GM12878 (cell line): Measurements from ENCODE around the gene SHANK3. TPM values are rescaled to one million over a fixed set of nuclear protein-coding genes. Genes with fewer than 3 reads are reported as not detected.

ENCODE experiments used
- ATAC-seq: fragments of 200-7000 bp; cut with Tn5 transposase; 3 replicates; pipeline ENCODE4 v1.9.1; 2020; ENCODE audit warnings: mild to moderate bottlenecking, moderate library complexity
- BruUV-seq: library from RNA; stranded (reverse); fragments of 400-500 nt; replicated peaks from 2 replicates; lab custom pipeline; 2021; lab: Mats Ljungman, UMichigan
- CTCF ChIA-PET: fragments of 300-600 bp; sonication (Branson Sonifier 250); formaldehyde crosslinking; extraction: SDS; loops from one replicate; lab custom pipeline; 2021; ENCODE audit warnings: inconsistent platforms; lab: Yijun Ruan, JAX
- POLR2A ChIA-PET: fragments of 350-600 bp; formaldehyde crosslinking; extraction: SDS; loops from one replicate; lab custom pipeline; 2021; ENCODE audit warnings: inconsistent platforms; lab: Charles Lee
- RAD21 ChIA-PET: fragments of 300-600 bp; sonication (Branson Sonifier 250); formaldehyde crosslinking; loops from one replicate; lab custom pipeline; 2023; ENCODE audit warnings: antibody characterized with exemption; ENCODE audit not compliant: unreplicated experiment; lab: Charles Lee
- SMC1A ChIA-PET: fragments of 300-600 bp; sonication (Branson Sonifier 250); formaldehyde crosslinking; loops from one replicate; lab custom pipeline; 2023; ENCODE audit not compliant: unreplicated experiment, uncharacterized antibody; lab: Charles Lee
- DNase-seq: peaks from one replicate; pipeline ENCODE4 v3.0.0-alpha.2; 2011; ENCODE audit warnings: low read depth, low spot score
- FAIRE-seq: peaks from 3 replicates; lab custom pipeline; 2011; peaks lifted over from hg19 to GRCh38; lab: Jason Lieb, UNC
- H2AFZ ChIP-seq: 2 replicates; pipeline ENCODE4 v1.6.0; 2011; ENCODE audit warnings: low read depth, low read length, control low read depth; ENCODE audit not compliant: control insufficient read depth
- H3K27ac ChIP-seq: 2 replicates; pipeline ENCODE4 v1.5.1; 2011; ENCODE audit warnings: control low read depth; ENCODE audit not compliant: control insufficient read depth, insufficient read depth
- H3K27me3 ChIP-seq, 2 experiments: replicated peaks in 1 of 2; 2 replicates each; pipeline versions ENCODE4 v1.6.0 to v1.6.1; 2011; ENCODE audit warnings: low read length in 1 of 2; ENCODE audit not compliant: control insufficient read depth in 2 of 2, insufficient read depth in 2 of 2
- H3K36me3 ChIP-seq, 2 experiments: 2 replicates each; pipeline ENCODE4 v1.5.1; 2011; ENCODE audit warnings: low read length in 1 of 2; ENCODE audit not compliant: control insufficient read depth in 2 of 2, insufficient read depth in 2 of 2
- H3K4me1 ChIP-seq: 2 replicates; pipeline ENCODE4 v1.6.1; 2011; ENCODE audit warnings: mild to moderate bottlenecking, low read length, moderate library complexity, mixed read lengths; ENCODE audit not compliant: control insufficient read depth, insufficient read depth
- H3K4me2 ChIP-seq: 2 replicates; pipeline ENCODE4 v1.6.0; 2011; ENCODE audit warnings: control low read depth; ENCODE audit not compliant: control insufficient read depth, insufficient read depth
- H3K4me3 ChIP-seq: fragments of 200-600 bp; sonication (generic); 2 replicates; pipeline ENCODE4 v1.5.1; 2016
- H3K79me2 ChIP-seq: 2 replicates; pipeline ENCODE4 v1.6.0; 2011; ENCODE audit warnings: low read length; ENCODE audit not compliant: control insufficient read depth, insufficient read depth
- H3K9ac ChIP-seq: 2 replicates; pipeline ENCODE4 v1.8.0; 2011; ENCODE audit warnings: low read length, control low read depth, mixed read lengths; ENCODE audit not compliant: control insufficient read depth, insufficient read depth
- H3K9me3 ChIP-seq: replicated peaks from 3 replicates; pipeline ENCODE4 v1.5.1; 2011; ENCODE audit warnings: mild to moderate bottlenecking, low read length; ENCODE audit not compliant: control insufficient read depth, insufficient read depth
- H4K20me1 ChIP-seq: 2 replicates; pipeline ENCODE4 v1.6.0; 2011; ENCODE audit not compliant: control insufficient read depth, insufficient read depth
- BACH1 ChIP-seq: fragments of 450-650 bp; IDR thresholded peaks from 2 replicates; pipeline ENCODE4 v1.6.1; 2017; ENCODE audit warnings: mild to moderate bottlenecking, borderline replicate concordance
- CBFB ChIP-seq: IDR thresholded peaks from 2 replicates; pipeline ENCODE4 v1.6.1; 2016; ENCODE audit warnings: antibody characterized with exemption, low read depth
- GATAD2B ChIP-seq: fragments of 450-650 bp; conservative IDR thresholded peaks from 2 replicates; pipeline ENCODE4 v1.6.1; 2017; ENCODE audit warnings: low read depth, mild to moderate bottlenecking, moderate library complexity
- MTA2 ChIP-seq: fragments of 450-650 bp; IDR thresholded peaks from 2 replicates; pipeline ENCODE4 v1.6.1; 2016; ENCODE audit warnings: low read depth, mild to moderate bottlenecking, moderate library complexity
- PAX5 ChIP-seq: IDR thresholded peaks from 2 replicates; pipeline ENCODE4 v1.6.1; 2011; ENCODE audit warnings: low read depth, low read length, borderline replicate concordance
- RCOR1 ChIP-seq: conservative IDR thresholded peaks from 2 replicates; pipeline ENCODE4 v1.6.1; 2012; ENCODE audit warnings: low read depth, low read length, improper control_type of control experiment
- SIN3A ChIP-seq: IDR thresholded peaks from 2 replicates; pipeline ENCODE4 v1.6.1; 2012; ENCODE audit warnings: low read depth, low read length, improper control_type of control experiment
- SMC3 ChIP-seq: IDR thresholded peaks from 2 replicates; pipeline ENCODE4 v1.6.1; 2011; ENCODE audit warnings: low read length, improper control_type of control experiment, borderline replicate concordance
- ZNF24 ChIP-seq: fragments of 450-650 bp; IDR thresholded peaks from 2 replicates; pipeline ENCODE4 v1.6.1; 2017; ENCODE audit warnings: antibody characterized with exemption, mild to moderate bottlenecking
- ZSCAN29 ChIP-seq: fragments of 450-650 bp; IDR thresholded peaks from 2 replicates; pipeline ENCODE4 v1.6.1; 2017; ENCODE audit warnings: mild to moderate bottlenecking, moderate library complexity
- WGBS: methylation state at CpG from one replicate; pipeline ENCODE4 v1.1.6; 2016; ENCODE audit warnings: low lambda C conversion rate; ENCODE audit not compliant: insufficient replicate concordance, insufficient coverage; ENCODE audit errors: missing lambda C conversion rate; 5-methylcytosine and 5-hydroxymethylcytosine counted together
- in situ Hi-C: fragments of 300-500 bp; cut with MboI; formaldehyde crosslinking; loops from 9 replicates; pipeline ENCODE4 v1.14.3; 2018; ENCODE audit warnings: mixed read lengths
- intact Hi-C: fragments of 100-400 bp; cut with micrococcal nuclease; formaldehyde crosslinking; loops from one replicate; pipeline ENCODE4 v1.14.2; 2022; ENCODE audit not compliant: unreplicated experiment
- polyA plus RNA-seq, 11 experiments: library from polyadenylated mRNA; depleted of rRNA in 4 of 11; unstranded in 6 of 11; stranded (reverse) in 5 of 11; fragments of >200 nt; fragmentation: Nextera tagmentation in 4 of 11; fragmentation: Illumina TruSeq in 1 of 11; extraction: Ambion mirVana in 4 of 11; extraction: Trizol in 1 of 11; gene quantifications; 1 replicate in 1 of 11; 2 replicates in 10 of 11; pipeline versions ENCODE4 v1.2.1 to v1.2.3, GENCODE V29; 2011 to 2016; ENCODE audit warnings: inconsistent platforms in 2 of 11, missing spikeins in 2 of 11, low read depth in 1 of 11
- total RNA-seq, 4 experiments: library from RNA; depleted of rRNA in 3 of 4; stranded (reverse); fragments of >200 nt in 3 of 4; fragmentation: Illumina TruSeq in 1 of 4; extraction: Trizol in 1 of 4; gene quantifications; 2 replicates each; pipeline versions ENCODE4 v1.2.1 to v1.2.3, GENCODE V29; 2013 to 2021
- TF ChIP-seq, protein P1 (sequence below): IDR thresholded peaks from 2 replicates; pipeline ENCODE4 v1.6.1; 2012; ENCODE audit warnings: low read depth, low read length, improper control_type of control experiment
- TF ChIP-seq, protein P2 (sequence below): IDR thresholded peaks from 2 replicates; pipeline ENCODE4 v1.6.1; 2011; ENCODE audit warnings: mild to moderate bottlenecking, low read depth, low read length, moderate library complexity; ENCODE audit not compliant: insufficient replicate concordance
- TF ChIP-seq, protein P3 (sequence below), 3 experiments: IDR thresholded peaks in 2 of 3; conservative IDR thresholded peaks in 1 of 3; 2 replicates each; pipeline ENCODE4 v1.5.1; 2011; ENCODE audit warnings: low read depth in 3 of 3, low read length in 3 of 3, mild to moderate bottlenecking in 3 of 3, control low read depth in 2 of 3, moderate library complexity in 2 of 3, inconsistent platforms in 1 of 3, mixed read lengths in 1 of 3; ENCODE audit not compliant: control insufficient read depth in 2 of 3, insufficient read depth in 1 of 3; ENCODE audit errors: extremely low read depth in 1 of 3
- TF ChIP-seq, protein P4 (sequence below): fragments of 450-650 bp; formaldehyde crosslinking; IDR thresholded peaks from 2 replicates; pipeline ENCODE4 v1.4.0; 2022; ENCODE audit warnings: mild to moderate bottlenecking, moderate library complexity

SHANK3 gene
- total and polyA plus RNA-seq, 10 of the 15 experiments (the other 5 are each of a cell fraction or from before 2014, with no cell fraction given): under 0.01 to 0.10 (median 0.05) TPM; not detected in 6

DNA sequence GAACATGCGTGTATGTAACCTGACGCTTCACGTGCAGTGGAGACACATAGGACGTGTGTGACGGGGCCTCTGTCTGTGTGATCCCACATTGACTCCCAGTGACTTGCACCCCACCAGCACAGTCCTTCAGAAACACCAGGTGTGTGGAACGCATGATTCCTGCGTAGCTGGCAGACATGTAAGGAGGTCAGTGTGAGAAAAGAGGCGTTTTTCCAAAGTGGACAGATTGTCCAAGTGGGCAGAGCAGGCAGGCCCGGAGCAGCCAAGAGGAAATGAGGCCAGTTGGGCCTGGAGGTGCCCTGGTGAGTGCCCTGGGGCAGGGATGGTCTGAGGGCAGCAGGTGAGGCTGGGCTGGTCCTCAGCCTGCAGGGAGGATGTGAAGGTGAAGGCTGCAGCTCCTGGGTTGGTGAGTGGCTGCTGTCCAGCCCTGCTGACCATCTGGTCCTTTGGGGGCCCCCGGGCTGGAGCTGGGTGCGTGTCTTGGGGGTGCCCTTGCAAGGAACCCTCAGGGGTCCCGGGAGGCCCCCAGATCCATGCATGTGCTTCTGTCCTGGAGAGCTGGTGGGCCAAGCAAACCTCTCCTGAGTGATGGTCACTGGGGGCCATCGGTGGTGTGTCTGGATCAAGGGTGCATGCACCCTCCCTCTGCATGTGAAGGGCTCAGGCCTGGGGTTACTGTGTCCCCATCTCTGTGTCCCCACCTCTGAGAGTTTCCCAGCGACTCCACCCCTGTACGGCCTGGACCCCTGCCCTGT, 26.6 kb downstream of the SHANK3 start:
- intact Hi-C loops: no loop called here
- in situ Hi-C loops: no loop called here
- no peaks in the 10 kb centered on the region for H3K4me1 ChIP-seq
- ChIA-PET SMC1A (interaction anchor here (1.3 kb wide), 1 partner anchor 127 kb away, joined by 3 read pairs; no protein-coding TSS in a partner anchor), CTCF (interaction anchor here (0.9 to 1.6 kb wide), 5 partner anchors 66 to 458 kb away, joined by 3 to 5 read pairs (median 3); partner anchors contain the start of gene ARSA), POLR2A (no interaction called here), RAD21 (no interaction called here)
- no peaks in the 10 kb centered on the region for H3K79me2 ChIP-seq
- no peak overlapping the region for H3K9ac ChIP-seq
- no peaks in the 10 kb centered on the region for H3K36me3 ChIP-seq
- no peaks in the 10 kb centered on the region for H4K20me1 ChIP-seq
- no peak overlapping the region for H3K4me3 ChIP-seq
- no peak overlapping the region for H3K27ac ChIP-seq
- no peak for DNase-seq
- no peaks in the 10 kb centered on the region for H3K27me3 ChIP-seq
- BruUV-seq: no TSS peak
- 23% methylated on average over 15 of the region's 15 CpGs for WGBS
- no peak for ATAC-seq
- TF ChIP-seq GATAD2B (no peak), CBFB (no peak), MTA2 (no peak), BACH1 (no peak), SMC3 (no peak), PAX5 (no peak), SIN3A (no peak), ZNF24 (no peak), ZSCAN29 (no peak), RCOR1 (no peak)
- TF ChIP-seq, protein P1, sequence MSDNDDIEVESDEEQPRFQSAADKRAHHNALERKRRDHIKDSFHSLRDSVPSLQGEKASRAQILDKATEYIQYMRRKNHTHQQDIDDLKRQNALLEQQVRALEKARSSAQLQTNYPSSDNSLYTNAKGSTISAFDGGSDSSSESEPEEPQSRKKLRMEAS: no peak
- TF ChIP-seq, protein P2, sequence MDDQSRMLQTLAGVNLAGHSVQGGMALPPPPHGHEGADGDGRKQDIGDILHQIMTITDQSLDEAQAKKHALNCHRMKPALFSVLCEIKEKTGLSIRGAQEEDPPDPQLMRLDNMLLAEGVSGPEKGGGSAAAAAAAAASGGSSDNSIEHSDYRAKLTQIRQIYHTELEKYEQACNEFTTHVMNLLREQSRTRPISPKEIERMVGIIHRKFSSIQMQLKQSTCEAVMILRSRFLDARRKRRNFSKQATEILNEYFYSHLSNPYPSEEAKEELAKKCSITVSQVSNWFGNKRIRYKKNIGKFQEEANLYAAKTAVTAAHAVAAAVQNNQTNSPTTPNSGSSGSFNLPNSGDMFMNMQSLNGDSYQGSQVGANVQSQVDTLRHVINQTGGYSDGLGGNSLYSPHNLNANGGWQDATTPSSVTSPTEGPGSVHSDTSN: no peak
- TF ChIP-seq, protein P3, sequence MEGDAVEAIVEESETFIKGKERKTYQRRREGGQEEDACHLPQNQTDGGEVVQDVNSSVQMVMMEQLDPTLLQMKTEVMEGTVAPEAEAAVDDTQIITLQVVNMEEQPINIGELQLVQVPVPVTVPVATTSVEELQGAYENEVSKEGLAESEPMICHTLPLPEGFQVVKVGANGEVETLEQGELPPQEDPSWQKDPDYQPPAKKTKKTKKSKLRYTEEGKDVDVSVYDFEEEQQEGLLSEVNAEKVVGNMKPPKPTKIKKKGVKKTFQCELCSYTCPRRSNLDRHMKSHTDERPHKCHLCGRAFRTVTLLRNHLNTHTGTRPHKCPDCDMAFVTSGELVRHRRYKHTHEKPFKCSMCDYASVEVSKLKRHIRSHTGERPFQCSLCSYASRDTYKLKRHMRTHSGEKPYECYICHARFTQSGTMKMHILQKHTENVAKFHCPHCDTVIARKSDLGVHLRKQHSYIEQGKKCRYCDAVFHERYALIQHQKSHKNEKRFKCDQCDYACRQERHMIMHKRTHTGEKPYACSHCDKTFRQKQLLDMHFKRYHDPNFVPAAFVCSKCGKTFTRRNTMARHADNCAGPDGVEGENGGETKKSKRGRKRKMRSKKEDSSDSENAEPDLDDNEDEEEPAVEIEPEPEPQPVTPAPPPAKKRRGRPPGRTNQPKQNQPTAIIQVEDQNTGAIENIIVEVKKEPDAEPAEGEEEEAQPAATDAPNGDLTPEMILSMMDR (IDR thresholded peaks at IDR 0.05 in 2 of 3, conservative IDR thresholded peaks at IDR 0.05 in 1 of 3; ENCODE audit: control insufficient read depth in 2 of 3, extremely low read depth in 1 of 3, insufficient read depth in 1 of 3, low read depth in 3 of 3, low read length in 3 of 3): no peak
- TF ChIP-seq, protein P4, sequence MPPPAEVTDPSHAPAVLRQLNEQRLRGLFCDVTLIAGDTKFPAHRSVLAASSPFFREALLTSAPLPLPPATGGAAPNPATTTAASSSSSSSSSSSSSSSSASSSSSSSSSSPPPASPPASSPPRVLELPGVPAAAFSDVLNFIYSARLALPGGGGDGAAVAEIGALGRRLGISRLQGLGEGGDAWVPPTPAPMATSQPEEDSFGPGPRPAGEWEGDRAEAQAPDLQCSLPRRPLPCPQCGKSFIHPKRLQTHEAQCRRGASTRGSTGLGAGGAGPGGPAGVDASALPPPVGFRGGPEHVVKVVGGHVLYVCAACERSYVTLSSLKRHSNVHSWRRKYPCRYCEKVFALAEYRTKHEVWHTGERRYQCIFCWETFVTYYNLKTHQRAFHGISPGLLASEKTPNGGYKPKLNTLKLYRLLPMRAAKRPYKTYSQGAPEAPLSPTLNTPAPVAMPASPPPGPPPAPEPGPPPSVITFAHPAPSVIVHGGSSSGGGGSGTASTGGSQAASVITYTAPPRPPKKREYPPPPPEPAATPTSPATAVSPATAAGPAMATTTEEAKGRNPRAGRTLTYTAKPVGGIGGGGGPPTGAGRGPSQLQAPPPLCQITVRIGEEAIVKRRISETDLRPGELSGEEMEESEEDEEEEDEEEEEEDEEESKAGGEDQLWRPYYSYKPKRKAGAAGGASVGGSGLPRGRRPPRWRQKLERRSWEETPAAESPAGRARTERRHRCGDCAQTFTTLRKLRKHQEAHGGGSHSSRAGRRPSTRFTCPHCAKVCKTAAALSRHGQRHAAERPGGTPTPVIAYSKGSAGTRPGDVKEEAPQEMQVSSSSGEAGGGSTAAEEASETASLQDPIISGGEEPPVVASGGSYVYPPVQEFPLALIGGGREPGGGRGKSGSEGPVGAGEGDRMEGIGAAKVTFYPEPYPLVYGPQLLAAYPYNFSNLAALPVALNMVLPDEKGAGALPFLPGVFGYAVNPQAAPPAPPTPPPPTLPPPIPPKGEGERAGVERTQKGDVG (CRISPR knock-in tag): no peak
- no peak for FAIRE-seq
- no peak overlapping the region for H2AFZ ChIP-seq
- H3K4me2 ChIP-seq: no peak overlapping the region
- no peaks in the 10 kb centered on the region for H3K9me3 ChIP-seq
